K562 (cell line): ENCODE measurements around the gene KIF24. TPM values are rescaled to one million over a fixed set of nuclear protein-coding genes. Genes with fewer than 3 reads are reported as not detected.
A peak's percentile ranks its signal among the peaks of the same experiment; 100 is the strongest.

Experiments used
- ARID3B ChIP-seq: fragments of 250-450 bp; sonication (Bioruptor Pico); IDR thresholded peaks from 2 replicates; pipeline ENCODE4 v1.4.0; 2020; ENCODE audit warnings: borderline replicate concordance
- FOSL1 ChIP-seq: fragments of 200-800 bp; sonication (Bioruptor generic); conservative IDR thresholded peaks from 2 replicates; pipeline ENCODE4 v1.6.1; 2016; ENCODE audit warnings: missing genetic modification characterization, missing compliant biosample characterization
- FOXK2 ChIP-seq, 2 experiments: fragments of 450-650 bp; IDR thresholded peaks in 1 of 2; conservative IDR thresholded peaks in 1 of 2; 2 replicates each; pipeline ENCODE4 v1.6.1; 2016; ENCODE audit warnings: low read depth in 2 of 2, mild to moderate bottlenecking in 1 of 2
- GATAD2A ChIP-seq: fragments of 450-650 bp; IDR thresholded peaks from 2 replicates; pipeline ENCODE4 v1.6.1; 2017
- HDGF ChIP-seq: fragments of 450-650 bp; IDR thresholded peaks from 2 replicates; pipeline ENCODE4 v1.6.1; 2016
- HMGXB4 ChIP-seq: sonication (generic); formaldehyde crosslinking; IDR thresholded peaks from 2 replicates; pipeline ENCODE4 v1.8.1; 2023; ENCODE audit warnings: mild to moderate bottlenecking, missing genetic modification reagents
- ILK ChIP-seq: fragments of 450-650 bp; IDR thresholded peaks from 2 replicates; pipeline ENCODE4 v1.6.1; 2016; ENCODE audit warnings: missing genetic modification characterization, low read depth, mild to moderate bottlenecking, missing compliant biosample characterization, moderate library complexity, borderline replicate concordance
- KLF6 ChIP-seq: fragments of 250-450 bp; sonication (Bioruptor Pico); IDR thresholded peaks from 2 replicates; pipeline ENCODE4 v1.4.0; 2020; ENCODE audit warnings: mild to moderate bottlenecking, moderate library complexity, borderline replicate concordance
- MAFF ChIP-seq: IDR thresholded peaks from 2 replicates; pipeline ENCODE4 v1.6.1; 2012; ENCODE audit warnings: low read length, improper control_type of control experiment
- MNT ChIP-seq, 2 experiments: fragments of 450-650 bp; conservative IDR thresholded peaks; 2 replicates each; pipeline ENCODE4 v1.6.1; 2017; ENCODE audit warnings: mild to moderate bottlenecking in 2 of 2, moderate library complexity in 2 of 2
- MTA1 ChIP-seq: fragments of 450-650 bp; IDR thresholded peaks from 2 replicates; pipeline ENCODE4 v1.6.1; 2017; ENCODE audit warnings: borderline replicate concordance
- NCOA1 ChIP-seq: fragments of 450-650 bp; IDR thresholded peaks from 2 replicates; pipeline ENCODE4 v1.6.1; 2016; ENCODE audit warnings: low read depth
- POLR3A ChIP-seq: IDR thresholded peaks from 2 replicates; pipeline ENCODE4 v1.6.1; 2011; ENCODE audit warnings: borderline replicate concordance, mild to moderate bottlenecking, moderate library complexity; ENCODE audit not compliant: insufficient read length, insufficient read depth; ENCODE audit errors: extremely low read depth
- POLR3G ChIP-seq: IDR thresholded peaks from 2 replicates; pipeline ENCODE4 v1.6.1; 2011; ENCODE audit not compliant: insufficient read length, insufficient replicate concordance; ENCODE audit errors: extremely low read depth
- RBM15 ChIP-seq: fragments of 200-400 bp; formaldehyde crosslinking; IDR thresholded peaks from 2 replicates; pipeline ENCODE4 v1.6.1; 2018; ENCODE audit warnings: mild to moderate bottlenecking, low read length, moderate library complexity; ENCODE audit not compliant: insufficient read depth
- RCOR1 ChIP-seq, 2 experiments: IDR thresholded peaks; 2 replicates each; pipeline ENCODE4 v1.6.1; 2012; ENCODE audit warnings: low read depth in 2 of 2, low read length in 2 of 2, borderline replicate concordance in 1 of 2, improper control_type of control experiment in 1 of 2
- SLC30A9 ChIP-seq: fragments of 250-450 bp; sonication (Bioruptor Pico); IDR thresholded peaks from 2 replicates; pipeline ENCODE4 v1.8.0; 2022; ENCODE audit warnings: mild to moderate bottlenecking, moderate library complexity
- ZNF124 ChIP-seq: sonication (generic); formaldehyde crosslinking; IDR thresholded peaks from 2 replicates; pipeline ENCODE4 v1.8.1; 2022; ENCODE audit warnings: missing genetic modification reagents
- ZNF224 ChIP-seq: sonication (generic); formaldehyde crosslinking; IDR thresholded peaks from 2 replicates; pipeline ENCODE4 v1.8.0; 2022; ENCODE audit warnings: mild to moderate bottlenecking, missing genetic modification reagents
- ZNF282 ChIP-seq: sonication (generic); formaldehyde crosslinking; IDR thresholded peaks from 2 replicates; pipeline ENCODE4 v1.8.1; 2023; ENCODE audit warnings: missing genetic modification reagents
- ZNF589 ChIP-seq: fragments of 200-800 bp; sonication (Bioruptor generic); IDR thresholded peaks from 2 replicates; pipeline ENCODE4 v1.6.1; 2016; ENCODE audit warnings: low read depth, missing genetic modification characterization, missing compliant biosample characterization
- ZNF696 ChIP-seq: fragments of 250-450 bp; sonication (Bioruptor Pico); conservative IDR thresholded peaks from 2 replicates; pipeline ENCODE4 v1.4.0; 2020; ENCODE audit warnings: mild to moderate bottlenecking, moderate library complexity
- ZNF75A ChIP-seq: fragments of 450-650 bp; formaldehyde crosslinking; IDR thresholded peaks from 2 replicates; pipeline ENCODE4 v1.4.0; 2020; ENCODE audit warnings: mild to moderate bottlenecking
- ZNF785 ChIP-seq: fragments of 250-450 bp; sonication (Bioruptor Pico); IDR thresholded peaks from 2 replicates; pipeline ENCODE4 v1.4.0; 2020; ENCODE audit warnings: mild to moderate bottlenecking
- ZSCAN32 ChIP-seq: fragments of 450-650 bp; formaldehyde crosslinking; IDR thresholded peaks from 2 replicates; pipeline ENCODE4 v1.4.0; 2020; ENCODE audit warnings: mild to moderate bottlenecking, moderate library complexity
- polyA plus RNA-seq, 8 experiments: library from polyadenylated mRNA; depleted of rRNA in 4 of 8; stranded (reverse) in 5 of 8; unstranded in 3 of 8; fragments of >200 nt; fragmentation: Nextera tagmentation in 2 of 8; fragmentation: Illumina TruSeq in 1 of 8; extraction: Ambion mirVana in 2 of 8; extraction: Trizol in 1 of 8; gene quantifications; 2 replicates each; pipeline versions ENCODE4 v1.2.1 to v1.2.3, GENCODE V29; 2011 to 2014; ENCODE audit warnings: inconsistent platforms in 1 of 8, missing spikeins in 1 of 8
- total RNA-seq, 7 experiments: library from RNA; depleted of rRNA in 6 of 7; stranded (reverse); fragments of >200 nt in 6 of 7; fragmentation: Illumina TruSeq in 2 of 7; extraction: Trizol in 2 of 7; gene quantifications; 2 replicates each; pipeline versions ENCODE4 v1.2.1 to v1.2.3, GENCODE V29; 2011 to 2021; ENCODE audit warnings: low replicate concordance in 1 of 7

KIF24 gene
- total and polyA plus RNA-seq, 9 of the 15 experiments (the other 6 are each of a cell fraction or from before 2014, with no cell fraction given): 0.63 to 5.8 (median 4.4) TPM

- no peak for TF ChIP-seq HDGF
- TF ChIP-seq ARID3B (CRISPR knock-in tag): no peak
- TF ChIP-seq KLF6 (CRISPR knock-in tag): no peak
- no peak for TF ChIP-seq ILK (tag)
- no peak for TF ChIP-seq ZNF696 (CRISPR knock-in tag)
- no peak for TF ChIP-seq ZNF75A
- TF ChIP-seq NCOA1: no peak
- peak; percentile 80 to 91; a peak in 3 of 4 replicates for TF ChIP-seq MNT (conservative IDR thresholded peaks at IDR 0.05)
- TF ChIP-seq ZNF589 (CRISPR knock-in tag): no peak
- no peak for TF ChIP-seq ZNF282 (CRISPR knock-in tag)
- TF ChIP-seq ZNF224 (CRISPR knock-in tag): no peak
- TF ChIP-seq POLR3G: no peak
- TF ChIP-seq ZNF124: no peak
- TF ChIP-seq HMGXB4 (CRISPR knock-in tag): peak; percentile 44; the same call in 1 of the 2 replicates
- TF ChIP-seq ZSCAN32 (CRISPR knock-in tag): no peak
- no peak for TF ChIP-seq GATAD2A
- no peak for TF ChIP-seq RCOR1 (IDR thresholded peaks at IDR 0.05; ENCODE audit: borderline replicate concordance in 1 of 2, low read depth in 2 of 2, low read length in 2 of 2)
- TF ChIP-seq POLR3A: no peak
- no peak for TF ChIP-seq FOSL1 (tag)
- no peak for TF ChIP-seq ZNF785 (CRISPR knock-in tag)
- TF ChIP-seq FOXK2 (conservative IDR thresholded peaks at IDR 0.05 in 1 of 2, IDR thresholded peaks at IDR 0.05 in 1 of 2; ENCODE audit: low read depth in 2 of 2): 0 out of 4 replicates have a peak, but pooled peaks of 1 of the 2 experiments have one; percentile 19
- TF ChIP-seq SLC30A9: no peak
- peak; percentile 43; the same call in 1 of the 2 replicates for TF ChIP-seq MTA1
- TF ChIP-seq MAFF: no peak
- TF ChIP-seq RBM15: no peak
These were observed at the start of gene KIF24, which contains the start of gene NUDT2 (continued) for GRCh38 chr9:34328987-34329832.
